Esophagus muscularis mucosa (tissue), 4 donors: ENCODE results near the gene PSMC2. TPM values are rescaled to one million over a fixed set of nuclear protein-coding genes. Genes with fewer than 3 reads are reported as not detected.
A peak's percentile ranks its signal among the peaks of the same experiment; 100 is the strongest.

Source experiments
- DNase-seq: peaks from one replicate; pipeline ENCODE4 v3.0.0-alpha.2; 2017; ENCODE audit errors: extremely low spot score
- H3K27ac ChIP-seq, 4 donors: fragments of 200-600 bp; sonication (generic); replicated peaks in 1 of 4; 1 replicate in 3 of 4; 2 replicates in 1 of 4; pipeline ENCODE4 v1.5.1; 2016 to 2019; ENCODE audit warnings: mild to moderate bottlenecking in 1 of 4
- H3K27me3 ChIP-seq, 4 donors: fragments of 200-600 bp; sonication (generic); one replicate each; pipeline versions ENCODE4 v1.5.1 to v1.6.0; 2016 to 2019
- H3K36me3 ChIP-seq, 4 donors: fragments of 200-600 bp; sonication (generic); one replicate each; pipeline ENCODE4 v1.5.1; 2016 to 2019
- H3K4me1 ChIP-seq, 4 donors: fragments of 200-600 bp; sonication (generic); one replicate each; pipeline ENCODE4 v1.5.1; 2016 to 2019
- H3K4me3 ChIP-seq, 4 donors: fragments of 200-600 bp; sonication (generic); 1 replicate in 2 of 4; 2 replicates in 2 of 4; pipeline ENCODE4 v1.5.1; 2016 to 2019; ENCODE audit warnings: mild to moderate bottlenecking in 4 of 4, moderate library complexity in 1 of 4
- H3K9me3 ChIP-seq, 4 donors: fragments of 200-600 bp; sonication (generic); 1 replicate in 3 of 4; 2 replicates in 1 of 4; pipeline ENCODE4 v1.5.1; 2016 to 2019
- EP300 ChIP-seq: sonication (generic); formaldehyde crosslinking; IDR thresholded peaks from one replicate; pipeline ENCODE4 v1.6.1; 2017; ENCODE audit warnings: antibody characterized with exemption
- POLR2A ChIP-seq: fragments of 450-650 bp; IDR thresholded peaks from one replicate; pipeline ENCODE4 v1.6.1; 2017; ENCODE audit warnings: antibody characterized with exemption, moderate library complexity, mild to moderate bottlenecking, low read depth
- POLR2AphosphoS5 ChIP-seq, 2 donors: sonication (generic); formaldehyde crosslinking; IDR thresholded peaks; one replicate each; pipeline ENCODE4 v1.6.1; 2017; ENCODE audit warnings: antibody characterized with exemption in 2 of 2
- WGBS: methylation state at CpG from one replicate; pipeline ENCODE4 v1.1.5; 2018; 5-methylcytosine and 5-hydroxymethylcytosine counted together
- intact Hi-C: fragments of 100-400 bp; cut with DNase I; formaldehyde crosslinking; loops from one replicate; pipeline ENCODE4 v1.15.1; 2023
- total RNA-seq, 4 donors: library from RNA; depleted of rRNA; stranded (reverse); fragments of >200 nt; gene quantifications; one replicate each; pipeline versions ENCODE4 v1.1.0 to v1.2.1, GENCODE V29; 2016
- TF ChIP-seq, protein P1 (sequence below), 3 experiments: fragments of 200-600 bp in 2 of 3; fragments of 450-650 bp in 1 of 3; sonication (generic) in 2 of 3; IDR thresholded peaks; one replicate each; pipeline ENCODE4 v1.5.1; 2017 to 2019; ENCODE audit warnings: antibody characterized with exemption in 3 of 3, mild to moderate bottlenecking in 2 of 3, moderate library complexity in 1 of 3

PSMC2 gene
- total RNA-seq, 4 donors from 2014 or later: 108 to 129 (median 116) TPM

DNA sequence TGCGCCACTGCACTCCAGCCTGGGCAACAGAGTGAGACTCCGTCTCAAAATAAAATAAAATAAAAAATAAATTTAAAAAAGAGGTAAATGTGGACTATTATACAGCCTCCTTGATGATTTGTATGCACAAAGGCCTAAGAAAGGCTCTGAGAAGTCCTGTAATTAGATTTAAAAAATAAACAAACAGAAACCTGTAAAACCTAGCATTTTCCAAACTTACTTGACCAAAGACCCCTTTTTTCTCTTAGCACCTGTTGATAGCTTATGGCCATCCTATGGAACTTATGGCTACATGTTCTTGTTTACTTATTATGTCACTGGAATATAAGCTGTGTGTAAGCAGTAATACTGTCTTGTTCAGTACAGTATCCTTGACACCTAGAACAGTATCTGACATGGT, 8.6 kb upstream of the PSMC2 start:
- H3K4me1 ChIP-seq: peaks cover 12 to 24% (median 16%) of the 10 kb centered on the region in 4 donors
- H3K27ac ChIP-seq: no peak overlapping the region
- WGBS: 100% methylated on average over 2 of the region's 2 CpGs
- H3K9me3 ChIP-seq: no peaks in the 10 kb centered on the region
- no peak overlapping the region for H3K4me3 ChIP-seq
- no peaks in the 10 kb centered on the region for H3K27me3 ChIP-seq
- intact Hi-C loops: no loop called here
- peaks cover 25 to 79% (median 73%) of the 10 kb centered on the region in 4 donors for H3K36me3 ChIP-seq
- no peak for DNase-seq
- TF ChIP-seq POLR2AphosphoS5 (IDR thresholded peaks at IDR 0.05): no peak
- TF ChIP-seq EP300: no peak
- TF ChIP-seq POLR2A: no peak
- TF ChIP-seq, protein P1, sequence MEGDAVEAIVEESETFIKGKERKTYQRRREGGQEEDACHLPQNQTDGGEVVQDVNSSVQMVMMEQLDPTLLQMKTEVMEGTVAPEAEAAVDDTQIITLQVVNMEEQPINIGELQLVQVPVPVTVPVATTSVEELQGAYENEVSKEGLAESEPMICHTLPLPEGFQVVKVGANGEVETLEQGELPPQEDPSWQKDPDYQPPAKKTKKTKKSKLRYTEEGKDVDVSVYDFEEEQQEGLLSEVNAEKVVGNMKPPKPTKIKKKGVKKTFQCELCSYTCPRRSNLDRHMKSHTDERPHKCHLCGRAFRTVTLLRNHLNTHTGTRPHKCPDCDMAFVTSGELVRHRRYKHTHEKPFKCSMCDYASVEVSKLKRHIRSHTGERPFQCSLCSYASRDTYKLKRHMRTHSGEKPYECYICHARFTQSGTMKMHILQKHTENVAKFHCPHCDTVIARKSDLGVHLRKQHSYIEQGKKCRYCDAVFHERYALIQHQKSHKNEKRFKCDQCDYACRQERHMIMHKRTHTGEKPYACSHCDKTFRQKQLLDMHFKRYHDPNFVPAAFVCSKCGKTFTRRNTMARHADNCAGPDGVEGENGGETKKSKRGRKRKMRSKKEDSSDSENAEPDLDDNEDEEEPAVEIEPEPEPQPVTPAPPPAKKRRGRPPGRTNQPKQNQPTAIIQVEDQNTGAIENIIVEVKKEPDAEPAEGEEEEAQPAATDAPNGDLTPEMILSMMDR (IDR thresholded peaks at IDR 0.05): no peak

DNA sequence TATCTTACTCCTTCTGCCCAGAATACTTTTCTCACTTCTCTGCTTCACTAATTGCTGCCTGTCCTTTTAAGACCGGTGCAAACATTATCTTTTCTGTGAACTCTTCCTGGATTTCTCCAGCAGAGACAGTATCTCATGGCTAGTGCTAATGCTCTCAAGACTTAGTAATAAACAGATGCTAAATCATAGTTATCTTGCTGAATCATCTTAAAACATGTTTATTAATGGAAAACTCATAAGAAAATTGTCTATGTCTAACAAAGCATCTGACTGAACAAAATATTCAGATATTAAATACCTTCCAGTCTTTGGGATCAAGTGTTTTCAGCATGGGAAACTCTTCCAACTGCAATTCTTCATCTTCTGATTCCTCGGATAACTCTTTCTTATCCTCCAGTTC, 6.0 kb upstream of the PSMC2 start:
- Histone ChIP-seq H3K4me3 (no peak overlapping the region), H3K4me1 (peaks cover 17 to 36% (median 29%) of the 10 kb centered on the region in 4 donors), H3K27ac (no peak overlapping the region), H3K36me3 (peaks cover 23 to 53% (median 50%) of the 10 kb centered on the region in 4 donors), H3K9me3 (no peaks in the 10 kb centered on the region), H3K27me3 (no peaks in the 10 kb centered on the region)
- intact Hi-C loops: loop anchor here (5.0 to 10.0 kb wide), 2 partner anchors 44 to 197 kb away; partner anchors contain the start of genes NAPEPLD and PMPCB
- no peak for DNase-seq
- TF ChIP-seq POLR2A (no peak), EP300 (no peak), POLR2AphosphoS5 (IDR thresholded peaks at IDR 0.05) (no peak)
- TF ChIP-seq, protein P1 (IDR thresholded peaks at IDR 0.05): no peak
- WGBS: 87% methylated on average over 2 of the region's 2 CpGs

DNA sequence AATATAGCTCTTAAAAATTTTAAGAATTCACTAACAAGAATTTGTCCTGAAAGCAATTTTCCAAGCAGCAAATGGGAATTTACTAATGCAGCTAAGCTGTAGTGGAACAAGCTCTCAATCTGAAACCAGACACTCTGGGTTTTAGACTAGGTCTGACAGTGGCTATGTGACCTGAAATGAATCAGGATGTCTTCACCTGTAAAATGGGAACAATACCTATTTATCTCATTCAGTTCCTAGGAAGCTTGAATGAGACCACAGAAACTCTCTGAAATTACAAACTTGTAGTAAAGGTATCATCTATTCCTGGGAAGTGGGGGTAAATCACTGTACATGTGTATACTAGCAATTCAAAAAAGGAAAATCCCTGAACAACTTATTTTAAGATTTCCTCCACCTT, 4.1 kb upstream of the PSMC2 start:
- Histone ChIP-seq H3K27ac (peak overlapping the region in 2 of 4 donors; percentile 84 to 88), H3K27me3 (no peaks in the 10 kb centered on the region), H3K4me1 (peaks cover 26 to 49% (median 38%) of the 10 kb centered on the region in 4 donors), H3K9me3 (no peaks in the 10 kb centered on the region), H3K36me3 (peaks cover 13 to 35% (median 31%) of the 10 kb centered on the region in 4 donors), H3K4me3 (peak overlapping the region; percentile 83 to 99 (median 92))
- no peak for TF ChIP-seq POLR2A
- no peak for TF ChIP-seq EP300
- TF ChIP-seq, protein P1 (IDR thresholded peaks at IDR 0.05): no peak
- no peak for TF ChIP-seq POLR2AphosphoS5 (IDR thresholded peaks at IDR 0.05)
- intact Hi-C loops: loop anchor here (5.0 to 10.0 kb wide), 2 partner anchors 46 to 199 kb away; partner anchors contain the start of genes NAPEPLD and PMPCB
- no peak for DNase-seq

DNA sequence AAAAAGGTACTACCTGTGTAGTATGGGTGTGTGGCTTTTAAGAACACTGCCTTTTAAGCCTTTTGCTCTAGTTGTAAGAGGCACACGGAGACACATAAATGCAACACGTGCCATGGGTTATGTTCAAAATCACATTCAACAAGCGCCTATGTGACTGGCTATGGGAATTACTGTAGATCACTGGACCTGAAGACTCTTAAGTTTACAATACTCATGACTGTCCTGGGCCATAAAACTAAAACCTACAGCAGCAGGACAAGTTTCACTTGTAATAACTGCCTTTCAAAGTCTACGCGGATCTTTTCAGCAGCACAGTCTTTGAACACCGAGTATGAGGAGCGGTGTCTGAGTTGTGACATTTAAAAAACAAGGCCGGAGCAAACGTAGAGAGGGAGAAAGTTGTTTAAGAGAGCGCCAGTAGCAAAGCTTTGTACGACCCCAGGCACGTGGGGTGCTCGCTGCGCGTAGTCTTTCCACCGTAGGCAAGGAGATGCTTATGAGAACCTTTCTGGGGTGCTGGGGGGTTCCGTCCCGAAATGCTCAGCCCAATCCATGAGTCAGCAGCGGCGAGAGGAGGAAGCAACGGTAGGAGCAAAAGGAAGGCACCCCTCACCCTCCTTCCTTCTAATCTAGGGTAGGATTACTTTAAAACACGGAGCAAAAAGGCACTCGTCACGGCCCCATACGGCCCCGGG, 3.5 kb upstream of the PSMC2 start:
- Histone ChIP-seq H3K36me3 (peaks cover 13 to 29% (median 25%) of the 10 kb centered on the region in 4 donors), H3K9me3 (no peaks in the 10 kb centered on the region), H3K27ac (peak overlapping the region; percentile 82 to 88 (median 84)), H3K4me1 (peaks cover 31 to 54% (median 44%) of the 10 kb centered on the region in 4 donors), H3K27me3 (no peaks in the 10 kb centered on the region), H3K4me3 (peak overlapping the region; percentile 83 to 99 (median 92))
- DNase-seq: no peak
- TF ChIP-seq, protein P1 (IDR thresholded peaks at IDR 0.05): no peak
- TF ChIP-seq POLR2A: no peak
- TF ChIP-seq POLR2AphosphoS5 (IDR thresholded peaks at IDR 0.05): no peak
- no peak for TF ChIP-seq EP300
- under 1% methylated on average over 22 of the region's 26 CpGs for WGBS
- intact Hi-C loops: loop anchor here (5.0 to 10.0 kb wide), 2 partner anchors 47 to 199 kb away; partner anchors contain the start of genes NAPEPLD and PMPCB
